SK-MEL-5 (cell line): ENCODE measurements around the gene SCFD2. TPM values are rescaled to one million over a fixed set of nuclear protein-coding genes. Genes with fewer than 3 reads are reported as not detected.

Experiments used
- DNase-seq: peaks from one replicate; pipeline ENCODE4 v3.0.0-alpha.2; 2016; ENCODE audit warnings: low read depth, low spot score
- in situ Hi-C: cut with HindIII; loops from 2 replicates; pipeline ENCODE4 v1.10.0; 2016; ENCODE audit warnings: low sequenced_read_pairs, high pct_unique_total_duplicates, low pct_unique_long_range_greater_than_20kb
- total RNA-seq: library from RNA; depleted of rRNA; stranded (reverse); fragments of >200 nt; shearing (Covaris generic); gene quantifications from 2 replicates; pipeline ENCODE4 v1.2.3, GENCODE V29; 2014

Gene SCFD2
- total RNA-seq, 1 experiment from 2014 or later: 25.7 TPM

DNA sequence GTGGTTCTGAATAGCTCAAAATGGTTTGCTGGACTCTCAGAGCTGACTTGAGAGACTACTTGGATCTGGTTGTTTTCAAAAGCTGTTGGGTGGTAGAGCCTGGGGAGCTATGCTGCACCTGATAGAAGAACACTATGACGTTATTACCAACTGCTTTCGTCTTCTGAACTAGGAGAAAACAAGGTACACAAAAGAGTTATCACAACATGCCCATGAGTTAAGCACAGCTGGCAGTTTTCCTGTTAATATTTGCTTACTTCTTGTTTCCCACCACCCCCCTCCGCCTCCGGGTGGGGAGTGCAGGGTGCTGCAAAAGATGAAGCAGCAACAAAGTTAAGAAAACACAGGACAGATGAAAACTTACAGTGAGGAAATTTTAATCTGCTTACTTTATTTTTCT is 434.6 kb downstream of the SCFD2 start:
- in situ Hi-C loops: no loop called here
- DNase-seq: no peak

DNA sequence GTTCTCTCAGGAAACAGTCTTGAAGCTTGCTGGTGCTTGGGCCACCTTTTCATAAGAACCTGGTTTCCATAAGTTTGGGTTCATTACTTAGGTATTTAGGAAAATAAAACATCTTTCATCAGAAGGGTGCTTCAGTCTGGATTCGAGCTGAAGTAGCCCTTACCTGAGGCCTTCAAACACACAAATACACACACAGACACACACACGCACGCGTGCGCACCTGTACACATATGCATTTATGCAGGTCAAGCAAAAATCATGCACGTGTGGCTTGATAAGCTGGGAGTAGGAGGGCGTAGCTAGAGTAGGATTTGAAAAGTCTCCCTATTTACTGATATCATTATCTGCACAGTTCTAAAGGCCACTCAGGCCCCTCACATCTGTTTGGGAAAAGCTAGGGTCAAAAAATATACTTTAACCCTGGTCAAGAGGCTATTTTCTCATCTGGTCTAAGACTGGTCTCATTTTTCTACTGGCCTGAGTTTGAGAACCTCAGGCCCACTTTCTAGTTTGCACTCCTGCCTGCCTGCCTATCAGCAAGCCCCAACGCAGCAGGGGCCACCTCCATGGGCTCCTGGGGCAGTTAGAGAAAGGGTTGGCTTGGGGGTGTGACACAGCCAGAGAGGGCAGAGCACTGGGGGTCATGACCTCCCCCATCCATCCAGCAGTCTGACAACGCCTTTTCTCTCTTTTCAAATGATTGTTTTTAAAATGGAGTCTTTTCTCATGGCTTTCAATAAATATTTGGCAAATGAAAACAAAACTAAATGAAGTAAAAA is 439.5 kb downstream of the SCFD2 start:
- in situ Hi-C loops: no loop called here
- DNase-seq: no peak

DNA sequence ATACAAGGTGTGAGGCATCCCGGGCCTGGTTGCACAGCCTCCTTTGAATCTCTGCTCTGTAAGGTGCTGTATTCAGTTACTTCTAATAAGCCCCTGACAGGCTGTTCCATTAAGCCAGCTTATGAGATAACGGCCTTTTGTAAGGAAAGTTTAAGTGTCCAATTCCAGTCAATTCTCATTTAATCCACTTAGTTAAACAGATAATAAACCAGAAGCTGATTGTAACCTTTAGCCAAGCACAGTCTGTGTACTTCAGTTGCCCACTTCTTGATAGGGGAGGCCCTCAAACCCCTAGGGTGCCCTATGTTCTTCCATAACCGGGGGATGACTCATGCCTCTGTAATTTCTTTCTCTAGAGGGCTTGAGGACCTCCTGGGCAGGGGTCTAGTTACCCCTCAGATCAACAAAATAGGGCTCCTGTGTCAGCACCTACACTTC is 440.3 kb downstream of the SCFD2 start:
- no peak for DNase-seq

DNA sequence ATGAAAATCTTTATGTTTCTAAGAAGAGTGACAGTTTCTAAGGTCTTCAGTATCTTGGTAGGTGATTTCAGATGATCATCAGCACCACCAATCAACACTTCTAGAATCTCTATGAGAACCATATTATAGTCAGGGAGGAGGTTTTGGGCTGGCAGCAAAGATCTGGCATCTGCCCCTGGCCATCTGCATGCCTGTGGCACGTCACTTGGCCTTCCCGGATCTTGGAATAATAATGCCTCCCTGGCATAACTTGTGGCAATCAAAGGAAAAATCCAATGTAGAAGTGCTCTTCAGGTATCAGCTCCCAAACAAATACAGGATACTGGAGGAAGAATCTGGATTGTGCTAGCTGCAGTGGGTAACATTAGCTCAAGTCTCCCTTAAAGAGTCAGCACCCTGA is 446.4 kb downstream of the SCFD2 start:
- DNase-seq: no peak
- in situ Hi-C loops: no loop called here

More for the DNA sequence above, 440.3 kb downstream of the SCFD2 start:
- in situ Hi-C loops: no loop called here

DNA sequence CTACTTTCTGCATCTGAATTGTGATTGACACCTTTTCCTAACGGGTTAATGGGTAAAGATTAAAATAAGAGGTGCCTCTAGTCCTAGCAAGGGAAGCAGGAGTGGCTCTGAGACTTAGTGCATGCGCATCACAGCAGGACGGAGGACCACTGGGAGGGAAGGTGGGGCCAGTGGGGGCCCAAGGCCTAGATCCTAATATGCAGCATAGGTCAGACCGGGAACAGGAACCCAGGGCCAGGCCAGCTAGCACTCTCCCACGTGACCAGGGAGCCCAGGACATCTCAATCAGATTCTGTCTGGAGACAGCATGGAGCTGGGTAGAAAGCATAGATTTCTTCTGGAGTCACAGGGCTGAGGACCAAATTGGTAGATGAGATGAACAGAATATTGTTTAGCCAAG is 448.0 kb downstream of the SCFD2 start:
- no peak for DNase-seq
- in situ Hi-C loops: no loop called here

DNA sequence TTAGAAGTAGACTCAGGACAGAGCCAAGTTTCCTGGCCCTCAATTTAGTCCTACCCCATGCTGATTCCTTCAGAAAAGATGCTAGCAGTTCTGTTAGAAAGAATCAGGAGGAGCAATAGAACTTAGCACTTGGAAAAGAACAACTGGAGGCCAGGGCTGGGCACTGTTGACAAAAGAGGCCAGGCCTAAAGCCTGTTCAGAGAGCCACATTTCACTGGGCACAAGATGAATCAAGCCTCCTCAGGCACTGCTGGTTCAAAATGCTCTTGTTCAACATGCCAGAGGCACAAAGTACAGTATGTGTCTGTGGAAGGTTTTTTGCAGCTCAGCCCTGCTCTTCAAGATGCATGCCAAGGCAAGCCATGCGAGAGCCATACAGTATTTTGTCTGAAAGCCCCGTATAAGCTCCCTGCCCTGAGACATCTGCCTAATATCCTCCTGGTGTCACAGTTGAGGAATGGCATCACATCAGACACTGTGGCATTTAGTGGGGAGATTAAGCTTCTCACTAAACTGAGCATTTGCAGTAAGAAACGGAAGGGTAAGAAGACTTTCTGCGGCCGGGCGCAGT is 450.0 kb downstream of the SCFD2 start:
- no peak for DNase-seq
- in situ Hi-C loops: no loop called here

DNA sequence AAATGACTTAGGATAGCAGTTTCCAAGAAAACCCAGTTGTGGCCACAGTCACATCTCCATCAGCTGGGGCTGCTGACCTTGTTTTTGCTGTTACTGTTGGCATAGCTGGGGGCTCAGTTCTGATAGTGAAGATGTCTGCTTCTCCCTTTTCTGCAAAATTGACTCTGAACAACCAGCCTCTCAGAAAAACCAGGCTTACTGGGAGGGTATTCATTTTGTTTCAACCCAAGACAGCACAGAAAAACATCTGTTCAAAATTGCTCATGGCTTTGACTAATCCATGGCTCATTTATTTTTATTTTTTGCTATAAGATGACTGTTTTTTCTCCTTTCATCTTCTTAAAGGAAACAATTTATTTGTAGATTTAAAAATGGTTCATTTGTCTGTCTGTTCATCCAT is 450.7 kb downstream of the SCFD2 start:
- in situ Hi-C loops: no loop called here
- DNase-seq: no peak

DNA sequence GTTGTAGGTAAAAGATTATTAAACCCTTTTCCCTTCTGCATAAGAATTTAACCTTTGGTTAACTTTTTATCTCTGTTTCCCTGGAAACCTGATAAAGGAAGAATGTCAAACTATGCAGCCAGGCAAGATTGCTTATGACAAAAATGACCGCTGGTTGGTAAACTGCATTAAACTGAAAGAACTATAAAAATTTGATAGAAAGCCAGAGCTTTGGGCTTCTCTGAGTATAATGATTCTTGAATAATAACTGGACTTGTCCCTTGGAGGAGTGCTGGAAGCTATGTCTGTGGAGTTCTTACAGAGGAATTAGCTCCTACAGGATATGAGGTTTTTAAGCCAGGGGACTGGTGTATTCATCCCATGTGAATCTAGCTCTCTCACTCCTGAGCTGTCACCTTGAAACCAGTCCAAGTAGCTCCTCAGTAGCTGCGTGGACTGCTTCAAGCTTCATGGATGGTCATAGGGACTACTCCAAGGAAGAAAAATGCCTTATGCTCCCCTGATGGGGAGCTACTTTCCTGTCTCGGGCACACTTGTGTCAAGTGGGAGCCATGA is 451.7 kb downstream of the SCFD2 start:
- no peak for DNase-seq

DNA sequence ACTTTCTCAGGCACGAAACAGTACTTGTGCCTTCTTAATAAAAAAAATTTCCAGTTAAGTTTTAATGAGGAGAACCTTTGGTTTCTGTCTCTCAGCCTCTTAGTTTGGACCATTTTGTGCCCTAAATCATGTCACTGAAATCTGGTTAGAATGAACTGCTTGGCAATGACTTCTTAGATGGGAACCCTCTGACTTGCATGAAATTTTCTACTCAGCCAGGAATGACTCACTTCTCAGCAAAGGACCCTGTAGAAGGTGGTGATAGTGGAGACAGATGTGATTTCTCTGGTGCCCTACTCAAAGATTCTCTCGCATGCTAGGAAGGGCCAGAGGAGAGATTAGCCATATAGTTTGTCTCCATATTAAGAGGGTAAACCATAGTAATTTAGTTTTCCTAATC is 453.3 kb downstream of the SCFD2 start:
- no peak for DNase-seq

More for the DNA sequence above, 451.7 kb downstream of the SCFD2 start:
- in situ Hi-C loops: no loop called here

DNA sequence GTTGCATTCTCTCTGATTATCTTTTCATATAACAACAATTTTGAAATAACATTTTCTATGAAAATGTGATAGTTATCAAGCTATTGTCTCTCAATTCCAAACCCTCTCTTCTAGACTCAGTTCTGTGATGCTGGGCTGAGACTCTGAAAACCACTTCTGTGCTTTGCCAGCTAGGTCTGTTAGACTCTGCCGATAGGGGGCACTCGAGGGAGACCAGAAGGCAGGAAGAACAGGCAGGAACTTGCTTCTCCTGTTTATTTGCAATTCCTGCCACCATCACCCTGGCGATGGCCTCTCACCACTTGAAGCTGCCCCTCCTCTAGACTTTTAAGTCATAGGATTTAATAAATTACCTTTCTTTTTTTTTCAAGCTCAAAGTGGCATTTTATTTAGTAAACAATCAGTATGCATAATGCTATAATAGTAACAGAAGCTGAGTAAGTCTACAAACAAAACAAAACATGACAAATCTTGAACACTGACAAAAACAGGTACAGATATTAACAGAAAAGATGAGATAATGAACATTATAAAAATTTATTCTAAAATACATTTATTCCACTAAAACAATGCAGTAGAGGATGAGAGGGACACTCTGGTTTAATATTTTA is 454.1 kb downstream of the SCFD2 start:
- in situ Hi-C loops: no loop called here
- peak; percentile 84 for DNase-seq

More for the DNA sequence above, 453.3 kb downstream of the SCFD2 start:
- in situ Hi-C loops: no loop called here

DNA sequence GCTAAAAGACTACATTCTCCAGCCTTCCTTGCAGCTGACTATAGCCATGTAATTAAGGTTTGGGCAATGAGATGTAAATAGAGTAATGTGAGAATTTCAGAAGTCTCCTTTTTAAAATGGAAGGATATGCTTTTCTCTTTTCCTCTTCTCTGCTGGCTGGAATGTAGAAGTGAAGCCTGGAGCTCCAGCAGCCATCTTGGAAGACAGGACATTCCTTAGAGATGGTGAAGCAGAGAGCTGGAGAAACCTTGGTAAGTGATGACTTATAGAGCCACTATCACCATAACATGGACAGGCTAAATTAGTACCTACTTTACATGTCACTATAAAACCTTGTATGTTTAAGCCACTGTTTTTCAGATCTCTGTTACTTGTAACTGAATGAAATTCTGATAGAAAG is 455.7 kb downstream of the SCFD2 start:
- in situ Hi-C loops: no loop called here
- no peak for DNase-seq

DNA sequence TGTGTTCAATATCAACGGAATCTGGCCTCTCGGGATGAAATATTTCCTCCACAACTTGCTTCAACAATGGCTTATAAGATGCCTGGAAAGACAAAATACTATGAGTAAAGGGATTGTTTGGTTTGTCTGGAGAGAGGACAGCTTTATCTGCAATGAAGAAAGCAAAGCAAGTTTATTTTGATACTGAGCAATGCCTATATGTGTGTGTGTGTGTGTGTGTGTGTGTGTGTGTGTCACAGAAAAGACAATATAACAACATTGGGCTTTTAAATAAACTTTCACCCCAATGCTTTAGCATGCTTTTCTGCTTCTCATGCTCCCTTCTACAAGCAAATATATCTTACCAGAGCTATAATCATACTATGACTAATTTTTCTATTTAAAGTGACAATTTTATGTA is 458.4 kb downstream of the SCFD2 start:
- in situ Hi-C loops: no loop called here
- no peak for DNase-seq

DNA sequence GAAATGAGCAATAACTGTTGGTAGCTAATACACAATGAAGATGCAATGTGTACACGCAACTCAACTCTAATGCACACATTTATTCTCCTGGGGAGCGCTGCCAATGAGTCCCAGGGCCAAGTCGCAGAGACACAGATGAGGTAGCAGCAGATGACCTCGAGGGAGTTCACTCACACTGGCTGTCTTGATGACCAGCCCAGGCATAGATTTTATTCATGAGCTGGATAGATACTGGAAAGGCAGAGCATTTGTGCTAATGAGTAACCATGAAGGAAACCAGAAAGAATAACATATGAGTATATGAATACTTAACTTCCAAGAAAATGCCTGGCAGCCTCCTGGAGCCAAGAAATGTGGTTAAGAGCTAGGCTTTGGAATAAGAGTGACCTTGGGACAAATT is 461.4 kb downstream of the SCFD2 start:
- no peak for DNase-seq
- in situ Hi-C loops: no loop called here

DNA sequence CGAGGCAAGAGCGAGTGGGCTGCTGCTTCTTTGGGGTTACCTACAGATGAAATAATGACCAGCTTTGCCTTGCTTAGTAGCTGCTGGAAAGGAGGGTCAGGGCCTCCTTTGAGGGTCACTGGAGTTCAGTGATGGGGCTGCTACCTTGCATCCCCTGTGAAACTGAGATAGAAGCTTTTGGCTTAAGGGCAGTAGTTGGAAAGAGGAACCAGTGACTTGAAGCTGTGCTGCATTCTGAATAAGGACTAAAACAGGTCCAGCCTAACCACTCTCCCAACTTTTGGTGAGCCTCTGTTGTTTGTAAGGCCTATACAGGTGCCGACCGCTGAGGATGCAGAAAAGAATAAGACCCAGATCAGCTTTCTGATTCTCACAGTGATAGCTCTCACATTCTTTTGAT is 462.6 kb downstream of the SCFD2 start:
- in situ Hi-C loops: no loop called here
- no peak for DNase-seq

DNA sequence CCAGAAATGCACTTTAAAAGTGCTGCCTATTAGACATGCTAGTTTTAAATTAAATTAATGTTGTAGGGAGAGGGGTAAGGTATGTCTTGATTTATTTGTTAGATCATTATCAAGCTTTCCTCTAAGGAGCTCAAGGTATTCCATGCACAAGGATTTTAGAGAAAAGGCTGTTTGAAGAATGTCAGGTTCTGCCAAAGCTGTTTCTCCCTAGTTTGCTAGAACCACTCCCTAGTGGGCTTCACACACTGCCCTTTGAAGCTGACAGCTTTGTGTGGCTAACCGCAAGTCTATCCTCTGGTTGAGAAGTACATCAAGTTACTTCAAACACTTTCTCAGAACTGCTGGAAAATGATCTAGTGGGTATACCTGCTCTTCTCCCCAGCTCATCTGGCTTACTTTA is 471.4 kb downstream of the SCFD2 start:
- DNase-seq: no peak
- in situ Hi-C loops: no loop called here

DNA sequence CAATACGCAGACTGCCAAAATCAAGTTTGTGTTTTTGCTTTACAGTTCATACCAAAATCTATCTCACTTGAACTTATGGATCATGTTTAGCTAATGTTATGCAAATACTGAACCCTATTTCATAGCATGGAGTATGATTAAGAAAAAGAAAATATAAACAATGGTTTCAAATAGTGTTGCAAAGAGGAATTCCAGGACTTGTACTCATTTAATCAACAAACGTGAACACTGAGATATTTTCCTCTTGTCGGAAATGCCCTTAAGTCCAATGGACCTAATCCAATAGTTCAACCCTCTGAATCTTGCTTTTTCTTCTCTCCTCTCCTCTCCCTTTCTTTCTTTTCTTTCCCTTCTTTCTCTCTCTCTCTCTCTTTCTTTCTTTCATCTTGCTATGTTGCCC is 473.0 kb downstream of the SCFD2 start:
- in situ Hi-C loops: no loop called here
- DNase-seq: no peak

DNA sequence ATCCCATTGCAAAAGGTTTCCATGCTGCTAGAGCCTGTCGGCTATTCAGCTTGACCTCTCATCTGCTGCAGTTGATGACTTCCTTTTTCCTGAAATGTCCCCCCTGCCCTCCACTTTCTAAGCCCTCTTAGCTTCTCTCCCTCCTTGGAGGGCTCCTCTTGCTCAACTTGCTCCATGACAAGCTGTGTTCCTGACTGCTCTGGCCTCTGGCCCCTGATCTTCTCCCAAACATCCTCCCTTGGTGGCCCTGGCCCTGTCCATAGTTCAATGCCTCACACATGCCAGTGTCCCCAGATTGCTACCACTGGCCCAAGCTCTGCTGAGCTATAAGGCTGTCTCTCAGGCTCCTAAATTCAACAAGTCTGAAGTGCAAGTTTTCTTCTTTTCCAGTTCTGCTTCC is 474.1 kb downstream of the SCFD2 start:
- in situ Hi-C loops: no loop called here
- no peak for DNase-seq

DNA sequence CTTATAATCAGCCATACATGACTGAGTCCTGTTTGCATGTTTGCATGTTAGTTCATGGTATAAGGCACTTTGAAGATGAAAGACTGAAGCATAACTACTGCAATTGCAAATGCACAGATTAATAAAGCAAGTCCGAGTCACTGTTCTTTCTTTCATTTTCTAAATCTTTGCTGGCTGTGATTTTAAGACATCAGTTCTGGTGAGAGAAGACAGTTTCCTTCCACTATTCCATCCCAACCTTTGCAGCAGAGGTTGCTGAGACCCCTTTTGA is 475.4 kb downstream of the SCFD2 start:
- in situ Hi-C loops: no loop called here

More for the DNA sequence above, 475.4 kb downstream of the SCFD2 start:
- no peak for DNase-seq
